H1 (cell line): Measurements from ENCODE around the gene FAM219A.

Experiments
- BCL11A ChIP-seq, 2 experiments: IDR thresholded peaks; one replicate each; pipeline ENCODE4 v1.6.1; 2011; ENCODE audit warnings: low read depth in 2 of 2, low read length in 2 of 2, mild to moderate bottlenecking in 2 of 2
- CEBPB ChIP-seq: IDR thresholded peaks from 2 replicates; pipeline ENCODE4 v1.6.1; 2012; ENCODE audit warnings: low read depth, low read length
- EGR1 ChIP-seq: IDR thresholded peaks from 2 replicates; pipeline ENCODE4 v1.6.1; 2011; ENCODE audit warnings: low read depth, low read length, borderline replicate concordance
- EP300 ChIP-seq, 2 experiments: IDR thresholded peaks; 1 replicate in 1 of 2; 2 replicates in 1 of 2; pipeline ENCODE4 v1.6.1; 2011 to 2012; ENCODE audit warnings: low read depth in 2 of 2, low read length in 2 of 2, mild to moderate bottlenecking in 2 of 2, borderline replicate concordance in 1 of 2, inconsistent platforms in 1 of 2, moderate library complexity in 1 of 2
- GABPA ChIP-seq: IDR thresholded peaks from 2 replicates; pipeline ENCODE4 v1.6.1; 2011; ENCODE audit warnings: mild to moderate bottlenecking, low read length, moderate library complexity, borderline replicate concordance; ENCODE audit not compliant: insufficient read depth
- HDAC2 ChIP-seq, 2 experiments: fragments of 300-600 bp in 1 of 2; sonication (generic) in 1 of 2; IDR thresholded peaks; 2 replicates each; pipeline ENCODE4 v1.6.1; 2011 to 2012; ENCODE audit warnings: low read depth in 2 of 2, low read length in 2 of 2, mild to moderate bottlenecking in 2 of 2, moderate library complexity in 2 of 2, borderline replicate concordance in 1 of 2, inconsistent platforms in 1 of 2
- KDM5A ChIP-seq: fragments of 200-600 bp; IDR thresholded peaks from 2 replicates; pipeline ENCODE4 v1.7.1; 2012; ENCODE audit warnings: mild to moderate bottlenecking, low read length, inconsistent platforms, mixed read lengths
- POLR2A ChIP-seq, 2 experiments: IDR thresholded peaks; 1 replicate in 1 of 2; 2 replicates in 1 of 2; pipeline ENCODE4 v1.6.1; 2011; ENCODE audit warnings: low read depth in 2 of 2, low read length in 2 of 2, mild to moderate bottlenecking in 2 of 2; ENCODE audit errors: control extremely low read depth in 1 of 2
- YY1 ChIP-seq: IDR thresholded peaks from 2 replicates; pipeline ENCODE4 v1.6.1; 2011; ENCODE audit warnings: low read depth, mild to moderate bottlenecking, low read length
- TF ChIP-seq, protein P1 (sequence below): IDR thresholded peaks from 2 replicates; pipeline ENCODE4 v1.6.1; 2011; ENCODE audit warnings: low read length, improper control_type of control experiment
- TF ChIP-seq, protein P2 (sequence below), 3 experiments: IDR thresholded peaks; 1 replicate in 2 of 3; 2 replicates in 1 of 3; pipeline versions ENCODE4 v1.5.1 to v1.6.1; 2011; ENCODE audit warnings: low read length in 3 of 3, mild to moderate bottlenecking in 3 of 3, inconsistent platforms in 2 of 3, low read depth in 1 of 3, moderate library complexity in 1 of 3; ENCODE audit not compliant: insufficient read depth in 1 of 3; ENCODE audit errors: control extremely low read depth in 1 of 3

DNA sequence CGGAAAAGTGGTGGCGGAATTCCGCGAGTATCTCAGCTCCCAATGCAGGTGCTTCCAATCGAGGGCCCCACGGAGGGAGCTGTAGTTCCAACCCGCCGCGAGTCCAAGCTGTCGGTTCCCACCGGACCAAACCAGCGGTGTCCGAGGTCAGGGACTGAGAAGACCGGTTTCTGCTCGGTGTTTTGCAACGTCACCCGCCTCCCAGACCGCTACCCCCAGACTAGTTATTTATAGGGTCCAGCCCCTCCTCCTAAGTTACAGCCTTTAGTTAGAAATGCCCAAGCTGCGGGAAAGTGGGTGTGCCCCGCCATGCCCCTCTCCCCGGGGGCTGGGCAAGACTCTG lies 81.0 kb downstream of the FAM219A start:
- TF ChIP-seq HDAC2 (IDR thresholded peaks at IDR 0.05; ENCODE audit: borderline replicate concordance in 1 of 2, low read depth in 2 of 2, low read length in 2 of 2) = no peak
- TF ChIP-seq, protein P1, sequence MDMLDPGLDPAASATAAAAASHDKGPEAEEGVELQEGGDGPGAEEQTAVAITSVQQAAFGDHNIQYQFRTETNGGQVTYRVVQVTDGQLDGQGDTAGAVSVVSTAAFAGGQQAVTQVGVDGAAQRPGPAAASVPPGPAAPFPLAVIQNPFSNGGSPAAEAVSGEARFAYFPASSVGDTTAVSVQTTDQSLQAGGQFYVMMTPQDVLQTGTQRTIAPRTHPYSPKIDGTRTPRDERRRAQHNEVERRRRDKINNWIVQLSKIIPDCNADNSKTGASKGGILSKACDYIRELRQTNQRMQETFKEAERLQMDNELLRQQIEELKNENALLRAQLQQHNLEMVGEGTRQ = no peak
- no peak for TF ChIP-seq KDM5A
- no peak for TF ChIP-seq EP300 (IDR thresholded peaks at IDR 0.05; ENCODE audit: borderline replicate concordance in 1 of 2, low read depth in 2 of 2, low read length in 2 of 2)
- 0 out of 2 replicates have a peak, but pooled peaks have one; percentile 10 for TF ChIP-seq CEBPB
- TF ChIP-seq POLR2A (IDR thresholded peaks at IDR 0.05; ENCODE audit: control extremely low read depth in 1 of 2, low read depth in 2 of 2, low read length in 2 of 2) = no peak
- no peak for TF ChIP-seq BCL11A (IDR thresholded peaks at IDR 0.05; ENCODE audit: low read depth in 2 of 2, low read length in 2 of 2)
- TF ChIP-seq, protein P2, sequence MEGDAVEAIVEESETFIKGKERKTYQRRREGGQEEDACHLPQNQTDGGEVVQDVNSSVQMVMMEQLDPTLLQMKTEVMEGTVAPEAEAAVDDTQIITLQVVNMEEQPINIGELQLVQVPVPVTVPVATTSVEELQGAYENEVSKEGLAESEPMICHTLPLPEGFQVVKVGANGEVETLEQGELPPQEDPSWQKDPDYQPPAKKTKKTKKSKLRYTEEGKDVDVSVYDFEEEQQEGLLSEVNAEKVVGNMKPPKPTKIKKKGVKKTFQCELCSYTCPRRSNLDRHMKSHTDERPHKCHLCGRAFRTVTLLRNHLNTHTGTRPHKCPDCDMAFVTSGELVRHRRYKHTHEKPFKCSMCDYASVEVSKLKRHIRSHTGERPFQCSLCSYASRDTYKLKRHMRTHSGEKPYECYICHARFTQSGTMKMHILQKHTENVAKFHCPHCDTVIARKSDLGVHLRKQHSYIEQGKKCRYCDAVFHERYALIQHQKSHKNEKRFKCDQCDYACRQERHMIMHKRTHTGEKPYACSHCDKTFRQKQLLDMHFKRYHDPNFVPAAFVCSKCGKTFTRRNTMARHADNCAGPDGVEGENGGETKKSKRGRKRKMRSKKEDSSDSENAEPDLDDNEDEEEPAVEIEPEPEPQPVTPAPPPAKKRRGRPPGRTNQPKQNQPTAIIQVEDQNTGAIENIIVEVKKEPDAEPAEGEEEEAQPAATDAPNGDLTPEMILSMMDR (IDR thresholded peaks at IDR 0.05; ENCODE audit: control extremely low read depth in 1 of 3, insufficient read depth in 1 of 3, low read depth in 1 of 3, low read length in 3 of 3) = no peak
- TF ChIP-seq GABPA = no peak
- no peak for TF ChIP-seq EGR1
- no peak for TF ChIP-seq YY1
